GM21526 (cell line): ENCODE results near the gene SLC28A1.

Experiments
- ATAC-seq: cut with Tn5 transposase; IDR thresholded peaks from one replicate; pipeline ENCODE4 v1.9.1; 2021; ENCODE audit warnings: moderate library complexity; ENCODE audit not compliant: unreplicated experiment, low FRiP score

The SLC28A1 gene

GRCh38 chr15:84883466-84883865 is 996 bp upstream of the SLC28A1 start:
- ATAC-seq: no peak

- no peak for ATAC-seq
Measured at GRCh38 chr15:84885801-84886200, 1.3 kb downstream of the SLC28A1 start.

- no peak for ATAC-seq
Measured at GRCh38 chr15:84886211-84886983, 1.9 kb downstream of the SLC28A1 start.

GRCh38 chr15:84886984-84887299 is 2.5 kb downstream of the SLC28A1 start:
- ATAC-seq: no peak

GRCh38 chr15:84887938-84888337 is 3.5 kb downstream of the SLC28A1 start:
- no peak for ATAC-seq

- ATAC-seq: no peak
Measured at GRCh38 chr15:84888639-84889038, 4.2 kb downstream of the SLC28A1 start.

- no peak for ATAC-seq
Measured at GRCh38 chr15:84889313-84889990, 5.0 kb downstream of the SLC28A1 start.

GRCh38 chr15:84889991-84890669 is 5.7 kb downstream of the SLC28A1 start:
- no peak for ATAC-seq

GRCh38 chr15:84890670-84891162 is 6.3 kb downstream of the SLC28A1 start:
- ATAC-seq: no peak

GRCh38 chr15:84891339-84891738 is 6.9 kb downstream of the SLC28A1 start:
- ATAC-seq: no peak

GRCh38 chr15:84892786-84893307 is 8.4 kb downstream of the SLC28A1 start:
- no peak for ATAC-seq

- no peak for ATAC-seq
Measured at GRCh38 chr15:84893607-84894006, 9.1 kb downstream of the SLC28A1 start.

- ATAC-seq: no peak
Measured at GRCh38 chr15:84894736-84895425, 10.4 kb downstream of the SLC28A1 start.

GRCh38 chr15:84898761-84899160 is 14.3 kb downstream of the SLC28A1 start:
- no peak for ATAC-seq

GRCh38 chr15:84899750-84900149 is 15.3 kb downstream of the SLC28A1 start:
- no peak for ATAC-seq

GRCh38 chr15:84901540-84901939 is 17.1 kb downstream of the SLC28A1 start:
- ATAC-seq: no peak

GRCh38 chr15:84903751-84904150 is 19.3 kb downstream of the SLC28A1 start:
- no peak for ATAC-seq

- ATAC-seq: no peak
Measured at GRCh38 chr15:84904419-84904818, 20.0 kb downstream of the SLC28A1 start.

- ATAC-seq: no peak
Measured at GRCh38 chr15:84905016-84905916, 20.8 kb downstream of the SLC28A1 start.

GRCh38 chr15:84907731-84908130 is 23.3 kb downstream of the SLC28A1 start:
- ATAC-seq: no peak
